H1 (cell line): ENCODE results near the gene LMNTD1. TPM values are rescaled to one million over a fixed set of nuclear protein-coding genes. Genes with fewer than 3 reads are reported as not detected.

Experiments
- polyA plus RNA-seq, 7 experiments: library from polyadenylated mRNA; depleted of rRNA in 3 of 7; stranded (reverse) in 5 of 7; unstranded in 2 of 7; fragments of >200 nt in 5 of 7; fragments of 200-250 nt in 2 of 7; gene quantifications; 1 replicate in 5 of 7; 2 replicates in 1 of 7; 4 replicates in 1 of 7; pipeline versions ENCODE4 v1.2.1 to v1.2.3, GENCODE V29; 2011 to 2013; ENCODE audit warnings: missing spikeins in 2 of 7, mixed read lengths in 2 of 7
- total RNA-seq: library from RNA; stranded (reverse); fragmentation: NEBNext Ultra II Directional; extraction: Animal tissue kit (Norgen Biotek cat#: 25700); gene quantifications from 2 replicates; pipeline ENCODE4 v1.2.1, GENCODE V29; 2021
- TF ChIP-seq, protein P1 (sequence below): fragments of 300-600 bp; sonication (generic); IDR thresholded peaks from 2 replicates; pipeline ENCODE4 v1.7.1; 2012; ENCODE audit warnings: low read length, moderate library complexity, mild to moderate bottlenecking, inconsistent platforms; ENCODE audit not compliant: insufficient replicate concordance

Gene LMNTD1
- total and polyA plus RNA-seq, 2 of the 8 experiments (the other 6 are each of a cell fraction or from before 2014, with no cell fraction given) = not detected

DNA sequence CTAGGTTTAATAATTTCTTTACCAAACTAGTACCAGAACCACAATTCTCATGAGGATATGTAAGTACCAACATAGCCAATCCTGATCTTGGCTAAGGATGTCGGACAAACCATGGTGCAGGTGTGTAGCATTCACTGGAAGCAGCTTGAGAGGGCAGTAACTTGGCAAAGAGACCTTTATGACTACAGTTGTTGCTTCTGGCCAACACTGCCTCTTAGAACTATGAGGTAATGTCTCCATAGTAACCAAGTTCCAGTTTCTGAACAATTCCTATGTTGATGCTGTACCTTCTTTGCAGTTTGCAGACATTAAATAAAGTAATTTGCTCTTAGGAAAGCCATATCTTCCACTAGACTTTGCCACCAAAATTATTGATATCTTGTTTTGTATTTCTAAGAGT lies at the start of gene LMNTD1 (continued):
- TF ChIP-seq, protein P1, sequence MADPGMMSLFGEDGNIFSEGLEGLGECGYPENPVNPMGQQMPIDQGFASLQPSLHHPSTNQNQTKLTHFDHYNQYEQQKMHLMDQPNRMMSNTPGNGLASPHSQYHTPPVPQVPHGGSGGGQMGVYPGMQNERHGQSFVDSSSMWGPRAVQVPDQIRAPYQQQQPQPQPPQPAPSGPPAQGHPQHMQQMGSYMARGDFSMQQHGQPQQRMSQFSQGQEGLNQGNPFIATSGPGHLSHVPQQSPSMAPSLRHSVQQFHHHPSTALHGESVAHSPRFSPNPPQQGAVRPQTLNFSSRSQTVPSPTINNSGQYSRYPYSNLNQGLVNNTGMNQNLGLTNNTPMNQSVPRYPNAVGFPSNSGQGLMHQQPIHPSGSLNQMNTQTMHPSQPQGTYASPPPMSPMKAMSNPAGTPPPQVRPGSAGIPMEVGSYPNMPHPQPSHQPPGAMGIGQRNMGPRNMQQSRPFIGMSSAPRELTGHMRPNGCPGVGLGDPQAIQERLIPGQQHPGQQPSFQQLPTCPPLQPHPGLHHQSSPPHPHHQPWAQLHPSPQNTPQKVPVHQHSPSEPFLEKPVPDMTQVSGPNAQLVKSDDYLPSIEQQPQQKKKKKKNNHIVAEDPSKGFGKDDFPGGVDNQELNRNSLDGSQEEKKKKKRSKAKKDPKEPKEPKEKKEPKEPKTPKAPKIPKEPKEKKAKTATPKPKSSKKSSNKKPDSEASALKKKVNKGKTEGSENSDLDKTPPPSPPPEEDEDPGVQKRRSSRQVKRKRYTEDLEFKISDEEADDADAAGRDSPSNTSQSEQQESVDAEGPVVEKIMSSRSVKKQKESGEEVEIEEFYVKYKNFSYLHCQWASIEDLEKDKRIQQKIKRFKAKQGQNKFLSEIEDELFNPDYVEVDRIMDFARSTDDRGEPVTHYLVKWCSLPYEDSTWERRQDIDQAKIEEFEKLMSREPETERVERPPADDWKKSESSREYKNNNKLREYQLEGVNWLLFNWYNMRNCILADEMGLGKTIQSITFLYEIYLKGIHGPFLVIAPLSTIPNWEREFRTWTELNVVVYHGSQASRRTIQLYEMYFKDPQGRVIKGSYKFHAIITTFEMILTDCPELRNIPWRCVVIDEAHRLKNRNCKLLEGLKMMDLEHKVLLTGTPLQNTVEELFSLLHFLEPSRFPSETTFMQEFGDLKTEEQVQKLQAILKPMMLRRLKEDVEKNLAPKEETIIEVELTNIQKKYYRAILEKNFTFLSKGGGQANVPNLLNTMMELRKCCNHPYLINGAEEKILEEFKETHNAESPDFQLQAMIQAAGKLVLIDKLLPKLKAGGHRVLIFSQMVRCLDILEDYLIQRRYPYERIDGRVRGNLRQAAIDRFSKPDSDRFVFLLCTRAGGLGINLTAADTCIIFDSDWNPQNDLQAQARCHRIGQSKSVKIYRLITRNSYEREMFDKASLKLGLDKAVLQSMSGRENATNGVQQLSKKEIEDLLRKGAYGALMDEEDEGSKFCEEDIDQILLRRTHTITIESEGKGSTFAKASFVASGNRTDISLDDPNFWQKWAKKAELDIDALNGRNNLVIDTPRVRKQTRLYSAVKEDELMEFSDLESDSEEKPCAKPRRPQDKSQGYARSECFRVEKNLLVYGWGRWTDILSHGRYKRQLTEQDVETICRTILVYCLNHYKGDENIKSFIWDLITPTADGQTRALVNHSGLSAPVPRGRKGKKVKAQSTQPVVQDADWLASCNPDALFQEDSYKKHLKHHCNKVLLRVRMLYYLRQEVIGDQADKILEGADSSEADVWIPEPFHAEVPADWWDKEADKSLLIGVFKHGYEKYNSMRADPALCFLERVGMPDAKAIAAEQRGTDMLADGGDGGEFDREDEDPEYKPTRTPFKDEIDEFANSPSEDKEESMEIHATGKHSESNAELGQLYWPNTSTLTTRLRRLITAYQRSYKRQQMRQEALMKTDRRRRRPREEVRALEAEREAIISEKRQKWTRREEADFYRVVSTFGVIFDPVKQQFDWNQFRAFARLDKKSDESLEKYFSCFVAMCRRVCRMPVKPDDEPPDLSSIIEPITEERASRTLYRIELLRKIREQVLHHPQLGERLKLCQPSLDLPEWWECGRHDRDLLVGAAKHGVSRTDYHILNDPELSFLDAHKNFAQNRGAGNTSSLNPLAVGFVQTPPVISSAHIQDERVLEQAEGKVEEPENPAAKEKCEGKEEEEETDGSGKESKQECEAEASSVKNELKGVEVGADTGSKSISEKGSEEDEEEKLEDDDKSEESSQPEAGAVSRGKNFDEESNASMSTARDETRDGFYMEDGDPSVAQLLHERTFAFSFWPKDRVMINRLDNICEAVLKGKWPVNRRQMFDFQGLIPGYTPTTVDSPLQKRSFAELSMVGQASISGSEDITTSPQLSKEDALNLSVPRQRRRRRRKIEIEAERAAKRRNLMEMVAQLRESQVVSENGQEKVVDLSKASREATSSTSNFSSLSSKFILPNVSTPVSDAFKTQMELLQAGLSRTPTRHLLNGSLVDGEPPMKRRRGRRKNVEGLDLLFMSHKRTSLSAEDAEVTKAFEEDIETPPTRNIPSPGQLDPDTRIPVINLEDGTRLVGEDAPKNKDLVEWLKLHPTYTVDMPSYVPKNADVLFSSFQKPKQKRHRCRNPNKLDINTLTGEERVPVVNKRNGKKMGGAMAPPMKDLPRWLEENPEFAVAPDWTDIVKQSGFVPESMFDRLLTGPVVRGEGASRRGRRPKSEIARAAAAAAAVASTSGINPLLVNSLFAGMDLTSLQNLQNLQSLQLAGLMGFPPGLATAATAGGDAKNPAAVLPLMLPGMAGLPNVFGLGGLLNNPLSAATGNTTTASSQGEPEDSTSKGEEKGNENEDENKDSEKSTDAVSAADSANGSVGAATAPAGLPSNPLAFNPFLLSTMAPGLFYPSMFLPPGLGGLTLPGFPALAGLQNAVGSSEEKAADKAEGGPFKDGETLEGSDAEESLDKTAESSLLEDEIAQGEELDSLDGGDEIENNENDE = no peak
